Measurements from ENCODE around the gene DNAH8.
A peak's percentile ranks its signal among the peaks of the same experiment; 100 is the strongest.

DNAH8 gene

DNA sequence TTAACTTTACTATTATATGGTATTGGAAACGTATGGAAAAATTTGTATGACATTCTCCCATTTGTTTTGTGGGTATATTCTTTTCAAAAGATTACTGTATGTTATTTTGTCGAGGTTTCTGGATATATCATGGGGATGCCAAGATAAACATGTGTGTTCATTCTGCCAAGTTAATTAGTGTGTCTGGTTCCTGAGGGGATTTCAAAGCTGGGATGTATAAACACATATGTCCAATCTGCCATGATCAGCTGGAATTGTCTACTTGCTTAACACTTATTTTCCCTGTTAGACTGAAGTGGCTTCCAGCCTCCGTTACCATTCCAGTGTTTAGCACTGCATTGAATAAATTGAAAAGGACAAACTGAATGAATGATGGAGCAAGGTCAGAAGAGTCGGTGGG, 86.2 kb downstream of the DNAH8 start:
- no peak for DNase-seq

DNA sequence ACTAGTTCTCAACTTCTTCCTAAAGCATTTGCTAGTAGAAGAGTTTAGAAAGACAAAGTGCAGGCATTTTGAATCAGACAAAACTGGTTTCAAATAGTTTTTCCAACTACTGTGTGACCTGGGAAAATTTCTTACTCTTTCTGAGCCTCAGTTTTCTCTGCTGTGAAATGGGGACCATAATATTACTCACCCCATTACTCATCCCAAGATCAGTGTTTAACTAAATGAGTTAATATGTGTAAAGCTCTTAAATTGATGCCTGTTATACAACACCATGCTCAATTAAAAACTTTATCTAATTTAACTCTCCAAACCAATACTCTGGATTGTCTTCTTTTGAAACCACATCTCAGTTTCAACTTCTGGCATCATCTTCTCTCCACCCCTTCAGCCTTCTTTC, 87.4 kb downstream of the DNAH8 start:
- DNase-seq, result no peak

DNA sequence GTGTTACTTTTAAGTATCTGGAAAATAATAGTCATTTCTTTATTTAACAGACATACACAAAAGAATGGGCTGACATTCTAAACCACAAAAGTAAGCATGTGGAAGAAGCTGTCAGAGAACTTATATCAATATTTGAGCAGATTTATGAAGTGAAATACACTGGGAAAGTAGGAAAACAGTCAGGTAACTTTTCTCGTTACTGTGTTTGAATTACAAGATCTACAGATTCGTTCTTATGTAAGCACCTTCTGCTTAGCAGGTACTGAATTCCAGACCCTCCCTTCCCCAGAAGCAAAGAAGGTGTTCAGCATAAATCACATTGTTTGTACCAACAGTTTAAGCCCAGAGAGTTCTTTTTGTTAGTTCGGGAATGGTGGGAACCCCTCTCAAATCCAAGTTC, 88.0 kb downstream of the DNAH8 start:
- no peak for DNase-seq

DNA sequence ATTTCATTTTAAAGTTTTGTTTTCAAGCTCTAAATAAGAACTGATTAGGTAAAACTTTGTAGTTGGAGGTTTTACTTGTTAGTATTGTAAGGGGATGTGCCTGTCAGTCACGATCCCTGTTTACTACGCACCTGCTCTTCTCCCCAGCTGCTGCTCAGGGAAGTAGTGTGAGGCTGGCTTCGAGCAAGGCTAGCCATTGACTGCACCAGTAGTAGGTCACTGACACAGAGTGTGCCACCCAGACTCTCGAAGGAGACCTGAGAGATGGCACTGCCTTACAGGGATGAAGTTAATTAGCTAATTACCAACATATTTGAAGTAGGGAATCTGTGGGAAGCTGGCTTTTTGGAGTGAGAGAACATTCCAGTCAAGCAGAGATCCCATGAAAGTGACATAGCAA, 89.2 kb downstream of the DNAH8 start:
- peak; percentile 3 for DNase-seq

DNA sequence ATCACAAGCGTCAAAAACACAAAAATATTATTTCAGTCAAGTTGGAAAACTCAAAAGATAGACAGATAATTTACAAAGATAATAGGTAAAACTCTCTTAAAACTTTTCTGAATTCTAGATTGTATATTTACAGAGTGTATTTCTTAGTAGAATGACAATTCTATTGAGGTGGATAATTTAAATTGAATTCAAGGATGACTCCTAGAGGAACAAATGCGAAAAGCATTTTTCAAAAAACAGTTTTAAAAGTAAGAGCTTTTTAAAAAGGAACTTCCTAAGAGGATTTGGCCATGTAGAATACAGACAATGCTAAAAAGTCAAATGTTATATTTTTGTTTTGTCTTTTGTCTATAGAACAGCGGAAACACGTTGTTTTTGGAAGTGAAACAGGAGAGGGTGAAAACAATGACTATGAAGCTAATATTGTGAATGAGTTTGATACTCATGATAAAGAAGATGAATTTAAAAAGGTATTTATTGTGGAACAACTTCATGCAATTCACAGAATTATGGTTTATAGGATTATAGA, 90.1 kb downstream of the DNAH8 start:
- no peak for DNase-seq

DNA sequence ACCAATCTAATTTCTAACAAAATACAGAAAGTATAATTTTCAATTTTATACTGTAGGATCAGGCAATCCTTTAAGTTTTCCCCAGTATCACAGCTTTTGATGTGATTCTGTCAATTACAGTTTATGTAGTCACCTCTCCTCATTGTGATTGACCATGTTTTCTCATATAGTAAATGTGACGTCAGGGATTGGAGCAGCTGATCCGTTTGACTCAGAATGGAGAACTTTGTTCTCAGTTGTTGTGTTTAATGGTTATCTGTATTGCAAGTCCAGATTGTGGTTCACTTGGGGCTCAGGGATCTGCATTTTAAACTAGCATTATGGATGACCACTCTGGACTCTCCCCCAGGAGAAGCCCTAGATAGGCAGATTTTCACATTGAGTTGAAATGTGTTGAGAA, 90.6 kb downstream of the DNAH8 start:
- no peak for DNase-seq

DNA sequence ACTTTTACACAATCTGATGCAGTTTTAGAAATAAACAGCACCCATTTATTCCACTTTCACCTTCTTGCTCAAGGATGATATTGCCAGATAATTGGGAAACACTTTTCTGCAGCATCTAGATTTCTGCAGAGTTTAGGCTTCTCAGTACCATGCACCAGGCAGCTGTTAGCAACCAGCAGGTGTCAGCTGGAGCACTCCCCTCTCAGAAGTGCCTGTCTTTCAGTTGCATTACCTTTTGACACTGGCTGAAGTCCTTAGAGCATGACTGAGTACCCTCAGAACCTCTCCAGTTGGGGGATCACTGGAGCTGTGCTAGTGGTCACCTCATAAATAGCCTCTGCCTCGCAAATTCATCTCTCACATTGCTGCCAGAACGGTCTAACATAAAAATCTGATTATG, 91.2 kb downstream of the DNAH8 start:
- DNase-seq, result peak; percentile 1

DNA sequence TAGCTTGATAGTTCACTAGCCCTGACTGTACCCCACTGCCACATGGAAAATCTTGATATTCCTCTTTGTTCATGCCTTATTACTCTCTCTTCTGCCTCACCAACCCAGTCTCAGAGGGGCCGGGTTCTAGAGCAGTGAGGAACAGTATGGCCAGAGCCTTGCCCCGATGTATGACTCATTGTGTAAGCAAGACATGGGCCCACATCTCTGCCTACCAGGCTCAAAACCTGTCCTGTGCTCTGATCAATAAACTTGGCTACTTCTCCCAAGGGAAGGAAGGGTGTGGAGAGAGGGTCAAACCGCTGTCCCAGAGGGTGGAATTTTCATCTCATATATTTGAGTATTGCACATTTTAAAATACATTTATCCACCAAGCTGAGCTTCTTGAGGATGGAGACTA, 91.7 kb downstream of the DNAH8 start:
- no peak for DNase-seq

DNA sequence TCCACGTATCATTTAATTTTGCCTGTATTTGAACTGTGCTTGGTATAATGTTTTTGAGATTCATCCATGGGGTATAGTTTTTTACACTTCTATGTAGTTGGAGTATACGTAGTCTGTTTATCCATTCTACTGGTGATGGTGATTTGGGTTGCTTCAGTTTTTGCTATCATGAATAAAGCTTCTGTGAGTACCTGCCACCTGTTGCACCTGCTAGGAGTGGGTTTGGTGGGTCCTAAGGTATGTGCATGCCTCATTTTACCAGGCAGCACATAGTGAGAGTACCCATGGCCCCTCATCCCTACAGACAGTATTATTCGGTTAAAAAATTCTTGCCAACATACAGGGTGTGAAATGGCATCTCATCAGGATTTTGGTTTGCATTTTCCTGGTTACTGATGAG, 92.9 kb downstream of the DNAH8 start:
- DNase-seq, result no peak

DNA sequence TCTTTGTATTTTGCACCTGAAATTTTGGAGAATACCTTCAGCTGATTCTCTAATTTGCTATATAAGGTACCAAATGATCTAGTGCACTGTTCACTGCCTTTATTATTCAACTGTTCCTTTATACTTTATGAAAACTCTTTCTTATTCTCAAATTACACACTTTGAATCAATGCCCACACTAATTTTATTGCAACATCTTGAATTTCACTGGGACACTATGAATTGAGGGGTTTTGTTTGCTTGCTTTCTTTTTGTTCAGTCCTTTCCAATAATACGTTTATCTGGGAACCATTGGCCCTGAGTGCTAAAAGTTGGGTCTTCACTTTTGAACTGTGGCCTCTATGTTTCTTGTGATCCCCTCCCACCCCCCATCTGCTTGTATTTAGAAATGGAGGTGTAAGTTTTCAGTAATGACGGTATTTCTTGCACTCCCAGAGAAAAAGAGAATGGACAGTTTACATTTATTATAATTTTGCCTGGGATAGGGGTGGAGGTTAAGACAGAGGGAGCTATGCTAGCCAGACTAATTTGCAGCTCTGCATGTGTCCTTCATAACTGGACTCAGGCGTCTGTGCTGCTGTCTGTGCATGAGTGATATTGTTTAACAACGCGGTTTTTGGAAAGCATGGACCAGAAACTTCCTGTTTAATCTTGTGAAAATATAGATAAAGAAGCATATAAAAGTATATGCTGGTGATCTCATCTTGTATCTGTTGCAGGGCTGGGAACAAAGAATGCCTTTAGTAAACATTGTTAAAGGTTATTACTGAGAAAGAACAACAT, 98.1 kb downstream of the DNAH8 start:
- DNase-seq, result no peak

DNA sequence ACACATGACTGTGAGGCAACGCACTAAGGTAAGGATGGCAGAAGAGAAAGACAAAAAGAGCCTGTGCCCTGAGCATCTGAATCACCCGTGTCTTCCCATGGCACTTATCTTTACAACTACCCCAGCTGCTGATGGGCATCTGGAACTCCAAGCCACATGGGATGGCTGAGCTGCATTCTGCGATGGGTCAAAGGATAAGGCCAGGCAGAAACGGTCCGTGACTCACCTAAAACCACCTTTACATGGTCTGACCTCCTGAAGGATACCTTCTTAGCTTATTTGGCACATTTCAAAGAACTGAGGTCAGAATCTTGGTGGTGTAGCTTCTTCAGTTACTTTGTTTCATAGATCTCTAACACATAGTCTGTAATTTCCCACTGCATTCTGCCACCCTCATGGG, 99.7 kb downstream of the DNAH8 start:
- DNase-seq, result no peak

DNA sequence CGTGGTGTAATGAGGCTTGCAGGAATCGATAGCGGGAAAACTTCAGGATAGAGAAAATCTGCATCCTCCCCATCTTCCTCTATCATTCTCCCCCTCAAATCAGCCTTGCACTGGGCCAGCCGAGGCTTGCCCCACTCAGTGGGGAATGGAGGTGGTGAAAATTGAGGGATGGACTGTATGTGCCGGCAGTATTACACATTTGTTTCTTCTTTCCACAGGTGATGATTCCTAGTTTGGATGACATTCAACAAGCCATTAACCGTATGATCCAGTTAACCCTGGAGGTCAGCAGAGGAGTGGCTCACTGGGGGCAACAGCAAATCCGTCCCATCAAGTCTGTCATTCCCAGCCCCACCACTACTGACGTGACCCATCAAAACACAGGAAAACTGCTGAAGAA, 100.1 kb downstream of the DNAH8 start:
- no peak for DNase-seq

DNA sequence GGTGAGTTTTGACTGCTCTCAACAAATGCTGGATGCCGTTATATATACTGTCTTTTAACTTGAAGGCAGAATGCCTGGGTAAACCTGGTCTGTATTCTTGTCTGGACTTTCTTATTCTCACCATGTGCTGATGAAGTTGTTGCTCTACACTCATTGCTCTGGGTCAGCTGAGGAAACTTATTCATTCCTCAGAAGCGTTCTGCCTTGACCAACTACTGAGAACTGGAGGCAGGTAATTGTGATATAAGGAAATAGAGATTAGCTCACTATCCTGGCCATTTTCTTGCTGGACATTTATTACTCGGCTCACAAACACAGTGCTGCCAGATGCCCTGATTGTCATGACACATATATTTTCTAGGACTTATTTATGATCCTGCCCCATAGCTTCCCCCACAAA, 103.6 kb downstream of the DNAH8 start:
- DNase-seq, result no peak

DNA sequence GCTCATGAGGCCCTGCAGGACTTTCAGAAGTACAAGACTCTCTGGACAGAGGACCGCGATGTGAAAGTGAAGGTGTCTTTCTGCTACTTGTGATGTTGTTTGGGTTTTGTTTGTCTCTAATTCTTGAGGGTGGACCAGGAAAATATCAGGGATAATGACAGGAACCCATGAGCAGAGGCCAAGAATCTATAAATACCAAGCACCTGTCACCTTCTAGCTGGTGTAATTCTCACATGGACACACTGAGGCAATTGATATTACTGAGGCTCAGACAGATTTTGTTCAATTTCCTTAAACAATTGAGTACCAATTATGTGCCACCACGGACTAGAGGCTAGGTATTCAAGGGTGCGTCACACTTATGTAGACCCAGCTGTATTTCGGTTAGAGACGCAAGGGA, 107.9 kb downstream of the DNAH8 start:
- DNase-seq, result no peak

DNA sequence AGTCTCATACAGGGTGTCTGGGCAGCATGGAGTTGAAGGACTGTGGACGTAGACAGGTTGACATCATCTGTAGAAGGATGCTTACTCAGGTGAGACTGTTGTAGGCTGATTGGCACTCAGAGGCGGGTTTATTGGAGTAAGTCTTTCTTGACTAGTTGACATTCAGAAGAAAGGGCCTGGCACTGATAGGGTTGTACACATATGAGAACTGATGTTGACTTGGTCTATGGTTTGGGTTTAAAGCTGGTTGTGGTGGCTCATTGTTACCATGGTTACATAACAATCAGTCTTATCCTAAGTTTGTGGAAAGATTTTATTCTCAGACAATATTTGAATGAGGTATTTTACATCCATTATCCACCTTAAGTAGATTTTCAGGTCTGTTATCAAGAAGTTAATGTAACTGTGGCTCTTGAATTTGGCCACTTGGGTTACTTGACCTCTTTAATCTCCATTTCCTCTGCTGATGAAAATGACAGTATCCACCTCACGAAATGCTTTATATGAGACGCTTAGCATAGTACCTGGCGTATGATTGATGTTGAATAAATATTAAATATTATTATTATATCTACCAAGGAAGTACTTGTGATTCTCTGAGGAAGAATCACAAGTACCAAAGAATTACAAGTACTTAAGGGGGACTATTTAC, 109.3 kb downstream of the DNAH8 start:
- no peak for DNase-seq

DNA sequence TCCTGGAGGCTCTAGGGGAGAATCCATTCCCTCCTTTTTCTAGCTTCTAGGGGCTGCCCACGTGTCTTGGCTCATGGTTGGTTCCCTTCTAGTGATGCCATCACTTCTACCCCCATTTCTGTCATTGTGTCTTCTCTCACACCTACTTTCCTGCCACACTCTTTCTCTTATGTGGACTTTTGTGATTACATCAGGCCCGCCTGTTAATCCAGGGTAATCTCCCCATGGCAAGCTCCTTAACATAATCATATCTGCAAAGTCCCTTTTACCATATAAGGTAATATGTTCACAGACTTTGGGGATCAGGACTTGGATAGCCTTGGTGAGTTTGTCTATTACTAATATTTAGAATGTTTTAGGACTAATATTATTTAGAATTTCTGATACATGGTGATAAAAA, 111.9 kb downstream of the DNAH8 start:
- no peak for DNase-seq

DNA sequence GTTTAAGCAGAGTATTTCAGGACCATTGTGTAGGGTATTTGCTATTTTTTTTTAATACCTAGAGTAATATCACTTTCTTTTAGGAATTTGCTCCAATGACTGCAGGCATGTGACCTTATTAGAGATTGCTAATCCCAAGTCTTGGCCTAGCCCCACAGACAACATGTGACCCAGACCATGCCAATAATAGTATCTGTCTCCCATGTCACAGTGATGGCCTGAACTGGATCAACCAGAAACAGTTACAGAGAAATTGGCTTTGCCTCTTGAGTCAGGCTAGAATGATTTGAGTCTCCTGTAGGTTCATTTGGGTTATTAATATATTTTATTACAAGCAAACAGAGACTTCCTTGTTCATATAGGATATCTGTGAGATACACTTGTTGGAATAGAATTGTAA, 116.8 kb downstream of the DNAH8 start:
- no peak for DNase-seq

DNA sequence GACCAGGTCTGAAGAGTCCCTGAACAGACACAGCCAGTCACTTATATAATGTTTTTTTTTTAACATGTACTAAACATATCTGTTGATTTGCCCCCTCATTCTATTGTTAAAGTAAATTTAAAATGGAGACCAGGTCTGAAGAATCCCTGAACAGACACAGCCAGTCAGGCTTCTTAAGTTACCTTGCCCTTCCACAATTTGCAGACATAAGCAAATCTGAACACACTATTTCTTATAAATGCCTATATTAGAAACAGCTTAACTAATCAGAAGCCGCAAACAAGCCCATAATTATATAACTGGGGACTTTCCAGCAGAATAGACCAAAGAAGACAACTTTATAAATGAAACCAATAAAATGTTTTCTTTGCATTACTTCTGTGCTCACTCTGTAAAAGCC, 118.2 kb downstream of the DNAH8 start:
- no peak for DNase-seq

DNA sequence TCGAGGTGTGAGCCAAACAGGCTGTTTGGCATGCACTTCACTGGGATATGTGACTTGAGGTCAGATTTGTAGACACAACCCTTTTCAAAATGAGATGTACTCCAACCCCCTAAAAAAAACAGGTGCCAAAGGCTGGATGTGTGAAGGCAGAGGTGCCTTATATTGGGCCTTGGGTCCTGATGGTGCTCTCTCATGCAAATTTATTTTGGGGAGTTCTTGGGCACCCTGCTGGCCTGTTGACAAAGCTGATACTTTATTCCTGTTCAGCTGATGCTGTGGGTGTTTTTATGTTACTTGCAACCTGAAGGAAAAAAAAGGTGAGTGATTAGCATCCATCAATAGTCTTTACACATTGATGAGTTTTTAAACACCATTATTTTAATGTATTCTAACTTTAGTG, 121.5 kb downstream of the DNAH8 start:
- DNase-seq, result no peak

DNA sequence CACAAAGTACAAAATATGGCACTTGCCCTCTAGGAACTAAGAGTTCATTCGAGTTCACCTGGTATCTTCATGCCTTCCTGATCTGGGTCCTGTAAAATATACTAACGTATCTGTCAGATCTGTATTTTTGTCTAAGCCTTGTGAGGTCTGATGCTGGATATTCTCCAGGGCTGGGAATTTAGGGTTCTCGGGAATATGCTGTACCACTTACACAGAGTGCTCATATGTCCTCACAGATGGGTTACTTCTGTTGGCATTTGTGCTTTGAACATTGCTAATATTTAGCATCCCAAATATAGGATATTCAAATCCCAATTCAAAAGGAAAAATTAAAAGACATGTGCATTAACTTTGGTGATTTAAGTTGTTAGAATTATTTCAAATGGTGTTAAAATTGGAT, 122.0 kb downstream of the DNAH8 start:
- no peak for DNase-seq

DNA sequence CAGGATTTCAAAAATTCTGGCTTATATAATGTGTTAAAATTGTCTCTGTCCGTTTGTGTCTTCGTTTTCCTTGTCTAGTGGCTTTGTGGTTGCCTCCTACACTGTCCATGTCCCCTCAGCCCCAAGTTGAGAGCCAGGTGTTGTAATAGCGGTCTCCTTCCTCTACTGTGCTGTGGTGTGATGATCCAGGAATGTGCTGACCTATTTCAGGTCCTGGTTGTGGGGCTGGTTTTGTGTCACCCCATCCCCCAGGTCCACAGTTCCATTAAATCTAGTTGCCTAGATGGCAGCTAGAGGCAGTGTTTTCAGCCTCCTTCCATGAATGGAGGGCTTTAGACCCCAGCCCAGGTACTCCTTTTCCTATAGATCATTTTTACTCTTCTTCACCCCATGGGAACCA, 128.7 kb downstream of the DNAH8 start:
- DNase-seq, result no peak

DNA sequence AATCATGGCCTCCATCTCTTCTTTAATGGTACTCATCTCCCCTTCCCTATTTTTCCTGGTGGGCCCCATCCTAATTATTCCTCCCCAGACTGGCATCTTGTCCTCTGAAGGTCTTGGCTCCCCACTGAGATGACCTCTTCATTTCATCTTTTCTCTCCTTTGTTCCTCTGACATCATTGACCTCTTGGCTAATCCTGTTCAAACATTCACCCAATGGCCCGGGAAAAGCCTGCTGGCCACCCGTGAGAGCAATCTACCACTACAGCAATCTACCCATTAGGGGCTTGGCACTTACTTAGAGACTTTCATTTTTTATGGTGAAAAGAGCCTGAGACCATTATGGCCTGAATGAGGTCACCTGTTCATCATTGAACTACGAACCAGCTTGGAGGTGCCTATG, 130.8 kb downstream of the DNAH8 start:
- DNase-seq, result no peak

DNA sequence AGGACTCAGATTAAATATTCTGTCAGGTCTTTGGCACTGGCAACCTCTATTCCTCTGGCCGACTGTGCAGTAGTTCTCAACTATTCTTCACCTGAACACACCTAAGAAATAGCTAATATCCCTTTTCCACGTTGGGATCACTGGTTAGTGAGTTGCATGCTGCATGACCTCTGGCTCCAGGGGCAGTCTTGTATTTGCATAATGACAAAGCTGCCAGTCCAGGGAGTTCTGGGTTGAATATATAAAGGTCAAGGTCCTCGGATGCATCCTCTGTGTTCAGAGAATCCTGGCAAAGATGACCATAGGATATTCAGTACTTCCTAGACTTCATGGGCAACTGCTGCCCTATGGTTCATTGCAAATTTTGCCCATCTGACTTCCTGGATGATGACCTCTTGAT, 131.2 kb downstream of the DNAH8 start:
- no peak for DNase-seq

DNA sequence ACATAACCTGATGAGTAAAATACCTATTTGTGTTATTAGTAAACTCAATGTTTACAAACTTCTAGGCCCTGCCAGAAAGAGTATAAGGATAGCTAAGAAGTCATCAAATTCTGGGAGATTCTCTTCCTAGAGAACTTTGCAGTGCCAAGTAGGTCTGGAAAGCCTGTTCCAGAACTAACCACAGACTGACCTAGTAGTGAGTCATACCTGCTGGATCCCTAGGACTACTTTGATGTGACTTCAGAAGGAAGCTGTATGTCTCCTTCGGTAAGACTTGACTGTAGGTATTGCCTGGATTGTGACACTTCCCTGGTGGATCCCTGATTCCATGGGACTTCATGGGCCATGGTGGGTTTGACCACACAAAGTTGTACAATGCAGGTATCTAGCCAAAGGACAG, 131.7 kb downstream of the DNAH8 start:
- DNase-seq, result no peak

DNA sequence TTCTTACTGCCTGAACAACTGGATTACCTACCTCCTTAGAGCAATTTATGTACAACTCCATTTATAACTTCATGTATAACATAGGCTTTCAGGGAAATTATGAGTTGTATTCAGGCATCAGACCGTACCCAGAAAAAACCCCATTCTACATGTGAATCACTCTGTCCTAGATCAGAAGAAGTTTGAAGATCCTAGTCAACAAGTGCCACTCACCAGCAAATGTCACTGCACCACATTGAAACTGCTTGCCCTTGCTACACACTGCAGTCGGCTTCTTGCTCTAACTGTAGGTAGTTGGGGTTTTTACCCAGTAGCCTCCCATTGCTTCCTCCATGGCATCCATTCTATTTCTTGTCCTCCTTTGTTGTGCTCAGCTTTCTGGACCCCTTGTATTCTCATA, 132.4 kb downstream of the DNAH8 start:
- DNase-seq, result no peak
